SU-DHL-6 (cell line): ENCODE measurements around the gene VWA1.

ENCODE experiments used
- CTCF ChIP-seq: fragments of 200-600 bp; sonication (generic); IDR thresholded peaks from one replicate; pipeline ENCODE4 v1.5.1; 2017; ENCODE audit warnings: antibody characterized with exemption, mild to moderate bottlenecking, low read length, moderate library complexity; ENCODE audit not compliant: insufficient read depth, poor library complexity, severe bottlenecking
- EZH2phosphoT487 ChIP-seq: fragments of 200-600 bp; sonication (generic), shearing (Covaris generic); conservative IDR thresholded peaks from 2 replicates; pipeline ENCODE4 v1.6.1; 2018; ENCODE audit warnings: mild to moderate bottlenecking, antibody characterized with exemption, low read length, moderate library complexity, mixed read lengths

GRCh38 chr1:1452882-1453281 is 17.4 kb downstream of the VWA1 start:
- TF ChIP-seq CTCF = no peak
- TF ChIP-seq EZH2phosphoT487 = no peak
